Jurkat, Clone E6-1 (cell line): ENCODE results near the gene ASB10.

Source experiments
- DNase-seq: peaks from one replicate; pipeline ENCODE4 v3.0.0-alpha.2; 2011; ENCODE audit warnings: low read depth, low spot score
- H3K4me3 ChIP-seq: 2 replicates; pipeline ENCODE4 v1.5.1; 2011; ENCODE audit warnings: mild to moderate bottlenecking, low read length, control low read depth, moderate library complexity

The ASB10 gene

DNA sequence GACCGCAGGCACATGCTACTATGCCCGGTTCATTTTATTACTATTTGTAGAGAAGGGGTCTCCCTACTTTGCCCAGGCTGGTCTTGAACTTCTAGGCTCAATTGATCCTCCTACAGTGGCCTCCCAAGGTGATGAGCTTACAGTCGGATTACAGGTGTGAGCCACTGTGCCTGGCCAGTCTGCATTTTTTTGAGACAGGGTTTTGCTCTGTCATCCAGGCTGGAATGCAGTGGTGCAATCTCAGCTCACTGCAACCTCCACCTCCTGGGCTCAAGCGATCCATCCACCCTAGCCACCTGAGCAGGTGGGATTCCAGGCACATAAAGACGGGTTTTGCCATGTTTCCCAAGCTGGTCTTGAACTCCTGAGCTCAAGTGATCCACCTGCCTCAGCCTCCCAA is 25.6 kb upstream of the ASB10 start:
- no peak for DNase-seq
- no peak overlapping the region for H3K4me3 ChIP-seq

DNA sequence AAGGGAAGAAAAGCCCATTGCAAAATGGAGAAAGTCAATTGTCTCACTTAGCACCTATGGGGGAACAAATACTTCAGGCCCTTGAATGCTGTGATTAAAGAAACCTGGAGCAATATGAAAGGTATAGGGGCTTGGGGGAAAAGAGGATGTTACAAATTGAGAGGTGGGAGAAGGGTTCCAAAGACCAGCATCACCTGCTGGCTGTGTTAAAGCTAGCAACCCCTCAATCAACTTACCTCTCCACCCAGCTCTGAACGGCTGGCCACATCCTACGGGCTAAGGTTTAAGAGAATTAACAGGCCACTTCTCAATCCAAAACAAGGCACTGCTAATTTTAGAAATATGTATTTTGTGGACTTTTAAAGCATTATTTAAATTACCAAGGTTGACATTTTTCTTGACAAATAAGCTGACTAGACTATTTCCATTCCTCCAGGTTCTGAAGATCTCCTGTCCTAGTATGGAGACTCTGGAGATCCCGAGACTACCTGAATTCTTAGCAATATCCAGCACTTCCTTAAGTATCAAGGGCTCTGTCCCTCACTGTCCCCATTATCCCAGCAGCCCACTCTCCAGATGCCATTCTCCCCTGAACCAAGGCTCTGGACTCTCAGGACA is 24.2 kb upstream of the ASB10 start:
- H3K4me3 ChIP-seq = no peak overlapping the region
- no peak for DNase-seq

DNA sequence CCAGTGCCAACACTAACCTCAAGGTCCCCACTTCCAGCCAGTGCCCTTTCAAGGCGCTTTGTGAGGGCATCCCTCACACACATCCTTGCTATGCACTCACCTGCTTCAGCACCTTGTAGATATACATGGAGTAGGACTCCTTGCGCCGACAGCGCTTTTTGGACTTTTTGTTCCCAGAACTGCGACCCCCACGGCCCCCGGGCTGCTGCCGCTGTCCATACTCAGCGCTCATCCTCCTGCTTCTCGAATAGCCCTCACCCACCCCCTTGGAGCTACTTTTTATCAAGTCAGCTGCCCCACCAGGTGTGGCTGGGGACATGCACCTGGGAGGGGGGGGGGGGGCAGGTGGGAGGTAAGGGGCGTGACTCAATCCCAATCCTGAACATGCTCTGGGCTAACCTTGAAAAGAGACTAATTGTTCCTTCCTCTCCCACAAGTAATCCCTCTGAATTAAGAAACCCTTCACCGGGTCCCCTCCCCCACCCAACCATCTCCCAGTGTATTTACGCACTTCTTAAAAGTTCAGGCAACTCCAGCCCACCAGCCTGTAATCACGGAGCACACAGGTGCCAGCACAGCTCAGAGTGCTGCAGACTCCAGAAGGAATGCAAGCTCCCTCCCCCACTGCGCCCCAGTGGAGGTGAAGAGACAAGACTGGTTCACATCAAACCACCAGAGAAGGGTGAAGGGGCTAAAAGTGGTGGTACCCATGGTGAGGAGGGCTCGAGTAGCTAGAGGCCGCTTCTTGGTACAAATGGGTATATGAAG is 23.2 kb upstream of the ASB10 start, which contains the start of gene H2BK1:
H2BK1 (minus strand) TSS at position 402 of the 768 bp plus-strand sequence; CDS start at position 232, 170 bp downstream.
- DNase-seq = no peak
- H3K4me3 ChIP-seq = no peak within 1 kb of the TSS

DNA sequence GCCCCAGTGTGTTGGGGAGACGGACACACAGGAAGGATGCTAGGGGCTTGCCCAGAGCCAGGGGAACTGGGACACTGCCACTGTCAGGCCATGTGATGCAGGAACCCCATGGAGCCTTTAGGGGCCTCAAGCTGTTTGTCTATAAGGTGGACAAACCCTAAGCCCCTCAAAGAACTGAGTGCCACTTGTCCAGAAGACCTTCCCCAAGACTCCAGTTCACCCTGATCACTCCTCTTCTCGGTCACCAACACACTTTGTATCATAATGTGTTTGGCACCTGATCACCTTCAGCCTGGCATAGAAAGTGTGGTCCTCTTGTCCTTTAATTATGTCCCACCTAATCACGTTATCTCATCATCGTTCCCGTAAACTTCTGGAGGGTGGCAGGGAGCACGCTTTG is 22.5 kb upstream of the ASB10 start:
- no peak for DNase-seq
- H3K4me3 ChIP-seq = no peak overlapping the region

DNA sequence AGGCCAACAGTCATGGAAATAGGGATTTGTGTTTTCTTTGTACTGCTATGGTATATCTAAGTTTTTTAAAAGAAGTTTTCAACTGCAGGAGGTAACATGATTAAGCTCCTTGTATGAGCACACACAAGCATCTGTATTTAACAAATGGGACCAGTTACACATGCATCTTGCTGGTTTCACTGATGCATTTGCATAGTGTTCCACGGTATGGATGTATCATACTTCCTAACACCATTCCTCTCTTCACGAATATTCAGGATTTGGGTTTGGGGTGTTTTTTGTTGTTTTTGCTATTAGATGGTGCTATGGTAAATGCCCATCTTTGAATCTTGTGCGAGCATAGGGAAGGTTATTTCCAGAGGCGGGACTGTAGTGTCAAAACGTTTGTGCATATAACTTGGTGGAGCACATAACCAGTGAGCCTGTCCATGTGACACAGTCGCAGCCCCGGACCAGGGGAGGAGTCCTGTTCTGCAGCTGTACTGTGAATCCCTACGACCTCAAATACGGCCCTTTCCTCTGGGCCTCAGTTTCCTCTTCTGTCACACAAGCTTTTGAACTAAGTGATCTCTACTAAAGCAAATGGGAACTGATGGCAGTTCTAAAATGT is 21.3 kb upstream of the ASB10 start:
- no peak for DNase-seq
- H3K4me3 ChIP-seq = no peak overlapping the region

DNA sequence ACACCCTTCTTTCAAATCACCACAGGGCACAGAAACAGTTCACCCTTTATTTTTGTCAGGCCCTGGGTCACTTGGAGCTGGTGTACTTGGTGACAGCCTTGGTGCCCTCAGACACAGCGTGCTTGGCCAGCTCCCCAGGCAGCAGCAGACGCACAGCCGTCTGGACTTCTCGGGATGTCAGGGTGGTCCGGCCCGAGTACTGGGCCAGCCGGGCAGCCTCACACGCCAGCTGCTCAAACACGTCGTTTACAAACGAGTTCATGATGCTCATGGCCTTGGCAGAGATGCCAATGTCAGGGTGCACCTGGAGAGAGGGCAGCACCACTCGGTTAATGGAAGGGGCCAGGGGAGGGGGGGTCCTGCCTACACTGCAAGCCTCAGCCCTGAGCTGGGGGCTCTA is 20.8 kb upstream of the ASB10 start:
- H3K4me3 ChIP-seq = no peak overlapping the region
- DNase-seq = no peak

DNA sequence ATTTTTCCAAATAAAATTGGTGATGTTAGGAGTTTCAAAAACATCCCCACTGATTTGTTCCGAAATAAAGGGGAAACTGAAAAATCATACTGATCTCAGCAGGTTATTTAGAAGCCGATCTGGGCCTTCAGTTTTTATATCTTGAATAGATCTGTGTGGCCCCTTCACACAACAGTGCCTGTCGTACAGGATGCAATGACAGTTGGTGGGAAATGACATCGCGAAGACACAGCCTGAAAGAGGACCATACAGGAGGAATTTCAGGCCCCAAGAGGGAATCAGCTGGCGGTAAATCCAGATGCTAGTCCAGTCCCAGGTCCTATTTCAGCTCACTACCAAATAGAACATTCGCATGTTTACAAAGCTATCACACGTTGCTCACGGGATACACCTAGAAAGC is 20.3 kb upstream of the ASB10 start:
- H3K4me3 ChIP-seq = no peak overlapping the region
- DNase-seq = no peak

DNA sequence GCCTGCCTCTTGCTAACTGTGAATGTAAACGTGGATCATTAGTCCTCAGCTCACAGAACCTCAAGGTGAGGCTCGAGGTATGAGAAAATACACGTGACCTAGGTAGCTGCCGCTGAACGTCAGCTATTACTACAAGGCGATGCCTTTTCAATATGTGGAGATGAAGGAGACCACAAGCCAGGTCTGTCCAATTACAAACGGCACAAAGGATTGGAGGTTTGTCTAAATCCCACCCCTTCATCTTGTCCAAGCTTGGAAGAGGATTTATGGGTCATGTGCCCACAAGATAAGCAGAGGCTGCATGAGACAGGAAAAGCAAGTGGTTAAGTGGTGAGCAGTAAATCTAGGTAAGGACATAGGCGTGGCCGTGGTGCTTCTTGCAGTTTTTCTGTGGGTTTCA is 19.9 kb upstream of the ASB10 start:
- DNase-seq = peak; percentile 79

DNA sequence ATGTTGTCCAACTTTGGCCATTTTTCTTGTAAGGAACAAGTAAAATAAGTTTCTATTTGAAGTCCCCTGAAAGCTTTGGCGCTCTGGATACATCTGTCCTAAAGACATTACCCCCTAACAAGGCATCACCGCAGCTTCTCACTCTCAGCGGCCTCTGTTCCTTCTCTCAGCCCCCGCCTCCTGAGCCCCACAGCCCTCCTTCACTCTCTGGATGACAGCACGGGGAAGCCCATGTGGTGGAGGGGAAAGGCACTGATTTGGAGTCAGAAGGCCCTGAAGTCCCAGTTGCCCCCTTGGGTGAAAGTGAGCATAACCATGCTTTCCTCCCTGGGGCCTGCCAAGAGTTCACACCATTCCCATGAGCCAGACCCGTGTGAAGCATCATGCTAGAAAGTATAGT is 18.7 kb upstream of the ASB10 start:
- no peak overlapping the region for H3K4me3 ChIP-seq
- no peak for DNase-seq

More for the DNA sequence above, 19.9 kb upstream of the ASB10 start:
- no peak overlapping the region; the same call in 1 of the 2 replicates for H3K4me3 ChIP-seq

DNA sequence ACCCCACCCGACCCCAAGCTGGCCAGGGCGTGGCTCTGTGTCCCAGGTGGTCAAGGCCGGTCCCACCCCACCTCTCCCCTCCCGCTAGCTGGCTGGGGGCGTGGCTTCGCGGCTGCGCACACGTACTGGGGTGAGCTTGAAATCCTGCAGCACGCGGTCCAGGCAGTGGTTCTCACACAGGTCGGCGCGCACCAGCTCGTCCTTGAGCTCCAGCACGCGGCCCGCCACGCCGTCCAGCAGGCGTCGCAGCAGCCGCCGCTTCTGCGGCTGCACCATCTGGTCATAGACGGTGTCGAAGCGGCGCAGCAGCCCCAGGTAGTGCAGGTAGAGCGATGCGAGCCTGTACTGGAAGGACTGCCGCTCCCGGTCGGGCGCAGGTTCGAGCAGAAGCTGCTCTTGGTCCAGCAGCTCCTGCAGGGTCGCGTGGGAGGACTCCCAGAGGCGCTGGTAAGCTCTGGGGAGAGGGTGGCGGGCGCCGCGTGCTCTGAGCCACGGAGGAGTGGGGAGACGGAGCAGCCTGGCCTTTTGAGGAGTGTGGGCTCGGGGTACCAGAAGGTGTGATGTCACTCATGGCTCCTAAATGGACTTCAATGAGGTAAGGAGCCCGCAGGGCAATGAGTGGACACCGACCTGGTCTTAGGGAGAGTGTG is 17.5 kb upstream of the ASB10 start:
- DNase-seq = no peak
- no peak overlapping the region for H3K4me3 ChIP-seq

DNA sequence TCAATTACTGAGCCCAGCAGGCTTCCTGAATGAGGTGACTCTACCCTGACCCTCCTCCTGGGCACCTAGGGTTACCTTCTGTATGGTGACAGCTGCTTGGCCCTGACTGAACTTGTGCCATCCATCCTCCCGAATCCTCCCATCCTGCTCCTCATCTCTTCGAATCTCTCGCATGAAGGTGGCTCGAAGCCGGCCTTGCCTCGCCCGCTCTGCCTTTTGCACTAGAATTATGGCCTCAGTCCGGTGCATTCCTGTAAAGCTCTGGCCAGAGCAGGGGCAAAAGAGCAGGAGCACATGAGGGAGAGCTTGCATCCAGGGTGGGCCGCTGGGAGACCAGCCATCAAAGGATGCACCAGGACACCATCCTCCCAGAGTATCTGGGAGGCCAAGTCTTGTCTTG is 15.8 kb upstream of the ASB10 start:
- no peak overlapping the region for H3K4me3 ChIP-seq
- DNase-seq = no peak

DNA sequence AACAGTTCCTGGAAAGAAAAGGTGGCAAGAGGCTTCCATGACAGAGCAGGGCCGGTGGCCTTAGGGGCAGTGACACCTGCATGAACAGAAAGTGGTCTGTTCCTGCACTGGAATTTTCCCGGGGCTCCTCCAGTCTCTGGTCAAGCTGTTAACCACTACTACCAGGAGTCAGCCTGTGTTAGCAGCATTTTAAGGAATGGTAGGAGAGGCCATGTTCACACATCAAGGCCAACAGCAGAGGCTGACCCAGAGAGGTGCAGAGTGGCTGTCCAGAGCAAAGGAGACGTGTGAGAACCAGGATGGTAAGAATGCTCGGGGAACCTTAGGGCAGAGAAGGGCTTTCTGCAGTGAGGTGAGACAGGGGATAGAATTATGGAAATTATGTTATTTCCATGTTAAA is 14.7 kb upstream of the ASB10 start:
- DNase-seq = no peak
- H3K4me3 ChIP-seq = no peak overlapping the region

DNA sequence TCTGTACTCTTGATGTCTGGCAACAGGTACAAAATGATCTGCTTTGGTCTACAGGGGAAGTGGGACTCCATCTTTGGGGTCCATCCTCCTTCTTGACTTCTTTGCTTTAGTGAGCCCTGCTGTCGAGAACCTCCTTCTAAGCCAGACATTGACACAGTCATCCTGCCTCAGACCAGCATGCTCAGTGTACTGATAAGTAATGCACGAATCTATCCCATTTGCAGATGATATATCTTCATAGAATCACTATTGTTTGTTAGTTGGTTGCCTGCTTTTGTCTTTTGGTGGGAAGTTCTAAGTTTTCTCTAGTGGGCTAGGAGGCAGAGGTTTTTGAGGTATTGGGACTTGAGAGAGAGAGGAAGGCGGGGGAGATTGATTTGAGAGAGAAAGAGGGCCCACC is 14.3 kb upstream of the ASB10 start:
- H3K4me3 ChIP-seq = no peak overlapping the region
- no peak for DNase-seq

DNA sequence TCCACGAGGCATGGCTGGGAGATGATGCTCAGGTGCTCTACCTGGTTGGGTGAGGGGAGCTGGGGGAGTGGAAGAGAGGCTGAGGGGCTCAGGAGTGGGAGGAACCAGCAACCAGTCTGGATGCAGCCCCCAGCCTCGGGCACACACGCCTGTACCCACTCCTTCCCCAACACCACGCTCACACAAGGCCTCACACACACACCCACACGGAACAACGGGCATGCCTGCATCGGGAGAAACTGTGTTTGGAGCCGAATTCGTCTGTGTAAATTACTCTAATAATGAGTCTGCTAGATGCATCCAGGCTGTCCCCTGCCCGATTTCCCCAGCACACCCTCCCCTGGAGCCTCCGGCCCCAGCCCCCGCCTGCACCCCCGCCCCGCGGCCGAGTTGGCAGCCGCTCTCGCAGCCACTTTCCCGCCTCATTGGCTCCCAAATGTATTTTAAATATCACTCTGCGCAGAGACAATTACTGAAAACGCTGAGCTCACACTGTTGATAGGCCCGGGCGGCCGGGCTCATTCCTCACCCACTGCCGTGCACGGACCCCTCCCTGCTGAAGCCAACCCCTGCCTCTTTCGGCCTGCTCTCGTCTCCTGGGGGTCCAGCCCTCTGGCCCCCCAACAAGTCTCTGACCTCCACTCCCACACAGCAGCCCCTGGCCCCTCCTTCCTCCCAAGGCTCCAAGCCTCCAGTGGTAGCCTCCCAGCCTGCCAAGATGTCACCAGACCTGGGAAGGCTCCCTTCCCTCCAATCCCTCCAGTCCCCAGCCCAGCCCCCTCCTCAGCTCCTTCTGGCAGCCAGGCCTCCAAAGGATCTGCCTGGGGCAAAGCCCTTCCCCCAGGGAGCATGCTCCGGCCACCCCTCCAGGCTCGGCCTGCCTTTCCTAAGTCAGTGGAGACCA is 12.1 kb upstream of the ASB10 start:
- H3K4me3 ChIP-seq = no peak overlapping the region
- DNase-seq = no peak

DNA sequence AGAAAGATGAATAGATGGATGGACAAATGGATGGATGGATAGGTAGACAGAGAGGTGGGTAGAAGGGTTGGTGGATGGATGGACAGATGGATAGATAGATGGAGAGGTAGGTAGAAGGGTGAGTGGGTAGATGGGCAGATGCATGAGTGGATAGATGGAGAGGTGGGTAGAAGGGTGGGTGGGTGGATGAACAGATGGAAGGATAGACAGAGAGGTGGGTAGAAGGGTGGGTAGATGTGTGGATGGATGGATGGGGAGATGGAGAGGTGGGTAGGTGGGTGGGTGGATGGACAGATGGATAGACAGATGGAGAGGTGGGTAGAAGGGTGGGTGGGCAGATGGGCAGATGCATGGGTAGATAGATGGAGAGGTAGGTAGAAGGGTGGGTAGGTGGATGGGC is 10.9 kb upstream of the ASB10 start:
- no peak for DNase-seq
- H3K4me3 ChIP-seq = no peak overlapping the region

DNA sequence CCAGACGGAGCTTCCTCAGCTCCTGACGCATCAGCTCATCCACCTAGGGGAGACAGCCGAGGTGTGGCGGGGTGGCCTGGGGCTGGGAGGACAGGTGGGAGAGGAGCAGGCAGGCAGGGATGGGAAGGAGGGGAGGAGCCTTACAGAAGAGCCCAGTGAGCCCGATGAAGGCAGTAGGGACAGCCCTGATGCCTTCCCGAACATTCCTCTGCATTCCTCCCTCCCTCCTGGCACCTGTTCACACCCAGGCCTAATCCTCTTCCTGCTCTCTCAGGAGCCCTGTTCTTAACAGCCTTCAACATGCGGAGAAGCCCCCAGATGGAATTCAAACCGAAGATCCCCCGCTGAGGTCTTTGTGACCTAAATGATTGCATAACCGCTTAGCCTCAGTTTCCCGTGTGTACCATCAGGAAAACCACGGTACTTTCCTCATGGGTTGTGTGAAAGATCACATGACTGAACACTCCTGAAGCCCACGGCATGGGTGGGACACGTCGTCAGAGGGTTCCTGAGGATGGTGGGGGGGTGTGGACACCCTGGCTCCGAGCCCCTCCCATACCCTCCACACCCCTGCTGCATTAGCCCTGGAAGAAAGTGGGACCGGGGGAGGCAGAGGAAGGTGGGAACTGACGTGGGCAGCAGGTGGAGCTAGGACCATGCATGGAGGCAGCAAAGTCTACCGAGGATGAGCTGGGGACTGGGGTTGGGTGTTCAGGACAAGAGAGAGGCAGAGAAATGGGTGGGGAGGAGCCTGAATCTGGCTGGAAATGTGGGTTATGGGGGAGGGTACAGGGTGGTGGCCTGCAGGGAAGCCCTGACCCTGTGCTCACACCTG is 8.8 kb upstream of the ASB10 start:
- DNase-seq = no peak
- H3K4me3 ChIP-seq = no peak overlapping the region

DNA sequence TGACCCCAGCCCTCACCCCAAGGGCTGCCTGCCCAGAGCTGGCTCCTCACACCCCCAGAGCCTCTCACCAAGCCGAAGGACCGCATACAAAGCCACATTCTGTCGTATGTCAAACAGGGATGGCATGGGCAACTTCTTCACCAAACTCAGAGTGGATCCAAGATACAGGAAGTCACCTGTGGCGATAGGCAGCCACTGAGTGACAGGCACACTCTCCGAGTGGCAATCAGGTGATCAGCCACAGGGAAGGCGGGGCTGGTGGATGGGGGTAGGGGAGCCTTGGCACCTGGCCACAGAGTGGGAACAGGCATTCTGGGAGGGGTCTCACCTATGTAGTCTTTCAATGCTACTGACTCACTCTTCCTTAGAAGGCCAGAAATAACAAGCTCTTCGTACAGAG is 7.1 kb upstream of the ASB10 start:
- H3K4me3 ChIP-seq = no peak overlapping the region
- DNase-seq = peak; percentile 25
